Activated CD8-positive, alpha-beta memory T cell treated with anti-CD3 and anti-CD28 coated beads for 36 hours (primary cell): ENCODE results near the gene NCR2. TPM values are rescaled to one million over a fixed set of nuclear protein-coding genes. Genes with fewer than 3 reads are reported as not detected.

ENCODE experiments used
- CTCF ChIA-PET: fragments of 350-600 bp; sonication (Branson Sonifier 250); formaldehyde crosslinking; loops from one replicate; lab custom pipeline; 2021; ENCODE audit warnings: antibody characterized with exemption; lab: Charles Lee
- POLR2A ChIA-PET: fragments of 350-600 bp; sonication (Branson Sonifier 250); formaldehyde crosslinking; loops from one replicate; lab custom pipeline; 2021; ENCODE audit warnings: antibody characterized with exemption; lab: Charles Lee
- total RNA-seq, 2 experiments: library from RNA; stranded (reverse); gene quantifications; one replicate each; pipeline ENCODE4 v1.2.3, GENCODE V29; 2021

Gene NCR2
- total RNA-seq, 2 experiments from 2014 or later: not detected

DNA sequence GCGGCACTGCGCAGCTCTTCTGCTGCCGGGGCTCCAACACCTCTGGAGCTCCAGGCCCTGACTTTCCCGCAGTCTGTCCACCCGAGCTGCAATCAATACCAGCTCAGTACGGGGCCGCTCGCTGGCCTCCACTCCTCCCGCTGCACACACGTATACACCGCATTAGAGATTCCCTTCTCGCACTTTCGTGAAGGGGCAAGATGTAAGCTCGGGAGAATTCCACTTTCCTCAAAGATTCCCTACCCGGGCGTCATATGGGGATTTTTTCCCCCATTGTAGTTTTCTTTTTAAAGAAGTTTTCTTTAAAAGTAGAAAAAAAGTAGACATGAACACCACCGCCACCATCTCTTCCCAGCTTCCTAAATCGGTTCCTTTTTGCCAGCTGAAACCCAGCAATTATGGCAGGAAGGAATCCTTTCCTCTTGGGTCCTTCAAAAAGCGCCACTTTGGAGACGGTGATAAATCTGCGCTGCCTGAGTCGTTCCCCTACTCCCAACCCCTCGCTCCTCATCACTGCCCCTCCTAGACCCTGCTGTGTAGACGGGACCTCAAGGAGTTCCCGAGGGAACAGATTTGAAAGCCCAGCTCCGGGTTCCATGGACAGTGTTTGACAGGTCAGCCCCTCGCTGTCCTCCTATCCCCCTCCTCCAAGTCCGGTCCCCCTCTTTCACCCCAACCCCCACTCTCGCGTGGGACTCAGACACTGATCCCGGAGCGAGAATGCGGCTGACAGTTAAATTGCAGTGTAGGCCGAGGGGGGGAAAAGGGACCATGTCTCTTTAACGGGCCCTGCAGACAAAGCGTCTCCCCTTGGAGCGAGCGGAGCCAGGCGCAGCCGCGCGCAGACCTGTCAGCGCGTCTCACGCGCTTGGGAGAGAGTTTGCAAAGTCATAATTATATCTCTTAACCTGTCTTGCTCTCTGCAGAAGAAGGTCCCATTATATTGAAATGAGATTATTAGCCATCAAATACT is 39.5 kb downstream of the NCR2 start:
- ChIA-PET POLR2A (no interaction called here), CTCF (interaction anchor here (0.7 to 1.4 kb wide), 4 partner anchors 10 to 330 kb away, joined by 3 to 4 read pairs (median 3); no protein-coding TSS in a partner anchor)

DNA sequence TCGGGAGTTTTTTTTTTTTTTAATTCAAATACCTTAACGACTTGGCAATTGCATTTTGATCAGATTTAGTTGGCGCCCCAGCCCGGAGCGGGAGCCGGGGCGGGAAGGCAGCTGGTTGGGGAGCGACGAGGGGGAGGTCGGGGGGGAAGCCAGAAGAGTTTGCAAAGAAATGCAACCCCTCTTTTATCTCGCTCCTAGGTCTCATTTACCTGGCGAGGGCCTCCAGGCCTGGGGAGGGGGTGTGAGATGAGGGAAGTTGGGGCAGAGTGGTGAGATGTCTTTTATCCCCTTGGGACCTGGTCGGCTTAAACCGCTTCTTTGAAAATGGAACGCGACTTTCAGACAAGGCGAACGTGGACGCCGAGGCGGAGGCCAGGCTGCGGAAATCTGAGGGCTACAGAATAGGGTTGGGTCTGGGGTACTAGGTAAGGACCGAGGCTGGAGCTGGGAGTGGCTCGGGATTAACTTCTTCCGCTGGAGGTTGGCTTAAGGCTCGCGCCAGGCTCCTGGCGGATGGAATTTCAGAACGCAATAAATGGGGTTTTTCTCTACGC is 40.3 kb downstream of the NCR2 start:
- POLR2A ChIA-PET: no interaction called here
- CTCF ChIA-PET: interaction anchor here (0.7 kb wide), 2 partner anchors 147 to 329 kb away, joined by 3 read pairs; no protein-coding TSS in a partner anchor

DNA sequence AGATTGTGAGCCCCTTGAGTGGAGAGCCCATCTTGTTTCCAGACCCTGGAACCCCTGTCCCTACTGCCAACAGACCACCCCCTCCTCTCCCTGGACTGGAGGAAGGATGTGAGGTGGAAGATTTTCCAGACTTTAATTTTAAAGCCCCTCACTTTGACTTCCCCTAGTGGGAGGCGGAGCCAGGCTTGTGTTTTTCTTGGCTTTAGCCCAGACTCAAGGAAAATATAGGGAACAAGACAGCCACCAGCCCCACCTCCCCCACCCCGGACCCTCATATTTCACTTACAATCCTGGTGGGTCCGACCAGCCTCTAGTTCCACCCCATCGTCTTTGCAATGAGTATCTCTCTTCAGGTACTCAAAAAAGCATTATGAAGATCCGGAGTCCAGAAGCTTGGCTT is 40.8 kb downstream of the NCR2 start:
- ChIA-PET POLR2A (no interaction called here), CTCF (interaction anchor here (0.7 kb wide), 2 partner anchors 147 to 329 kb away, joined by 3 read pairs; no protein-coding TSS in a partner anchor)

DNA sequence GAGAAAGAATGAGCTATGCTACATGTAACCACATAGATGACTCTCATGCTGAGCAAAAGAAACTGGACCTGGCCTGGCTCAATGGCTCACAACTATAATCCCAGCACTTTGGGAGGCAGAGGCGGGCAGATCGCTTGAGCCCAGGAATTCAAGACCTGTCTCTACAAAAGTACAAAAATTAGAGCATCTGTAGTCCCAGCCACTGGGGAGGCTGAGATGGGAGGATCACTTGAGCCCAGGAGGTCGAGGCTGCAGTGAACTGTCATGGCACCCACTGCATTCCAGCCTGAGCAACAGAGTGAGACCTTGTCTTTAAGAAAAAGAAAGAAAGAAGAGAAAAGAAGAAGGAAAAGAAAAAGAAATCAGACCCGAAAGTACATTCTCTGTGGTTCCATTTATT is 41.7 kb downstream of the NCR2 start:
- POLR2A ChIA-PET: no interaction called here
- CTCF ChIA-PET: interaction anchor here (0.5 kb wide), 1 partner anchor 9 kb away, joined by 3 read pairs; no protein-coding TSS in a partner anchor

DNA sequence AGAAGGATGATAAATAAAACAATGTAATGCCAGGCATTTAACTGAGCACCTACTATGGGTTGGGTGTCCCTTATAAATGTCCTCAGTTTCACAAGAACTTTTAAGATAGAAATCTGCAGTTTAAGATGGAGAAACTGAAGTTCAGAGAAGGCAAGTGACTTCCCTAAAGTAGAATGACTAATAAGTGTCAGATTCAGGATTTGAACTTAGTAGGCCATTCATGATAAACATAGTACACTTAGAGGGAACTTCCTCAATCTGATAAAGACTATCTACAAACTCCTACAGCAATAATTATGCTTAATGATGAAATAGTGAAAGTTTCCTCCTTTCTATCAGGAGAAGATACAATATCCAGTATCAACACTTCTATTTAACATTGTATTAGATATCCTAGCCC is 43.9 kb downstream of the NCR2 start:
- ChIA-PET POLR2A (no interaction called here), CTCF (no interaction called here)

DNA sequence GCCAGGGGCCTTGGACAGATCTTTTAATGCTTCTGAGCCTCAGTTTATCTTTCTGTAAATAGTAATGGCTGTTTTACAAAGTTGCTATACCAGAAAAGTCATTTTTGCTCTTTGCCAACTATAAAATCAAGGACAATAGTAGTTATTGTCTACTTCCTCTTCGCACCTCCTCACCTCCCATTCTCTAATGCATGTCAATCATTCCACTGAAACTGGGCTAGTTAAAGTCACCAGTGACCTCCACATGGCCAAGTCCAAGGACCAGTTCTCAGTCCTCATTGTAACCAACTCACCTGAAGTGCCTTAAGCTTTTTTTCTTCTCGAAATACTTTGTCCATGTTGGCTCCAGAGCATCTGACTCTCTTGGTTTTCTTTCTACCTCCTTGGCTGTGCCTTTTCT is 51.2 kb downstream of the NCR2 start:
- ChIA-PET POLR2A (no interaction called here), CTCF (no interaction called here)

DNA sequence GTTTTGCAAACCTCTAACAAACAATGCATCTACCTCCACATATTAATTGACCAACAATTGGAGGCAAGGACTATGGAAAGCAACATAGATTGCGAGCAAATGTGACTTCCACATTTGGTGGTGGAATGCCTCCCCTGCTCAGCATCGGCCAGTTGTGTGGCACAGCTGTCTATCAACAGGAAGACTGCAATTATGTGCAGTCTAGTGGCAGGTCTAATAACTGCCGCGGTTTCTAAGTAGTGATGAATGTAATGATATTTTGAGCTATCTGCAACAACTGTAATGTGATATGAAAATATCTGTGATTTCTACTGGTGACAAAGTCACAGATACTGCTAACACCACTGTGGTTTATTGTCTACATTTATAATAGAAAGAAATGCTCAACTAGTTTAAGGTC is 56.8 kb downstream of the NCR2 start:
- ChIA-PET CTCF (no interaction called here), POLR2A (no interaction called here)

DNA sequence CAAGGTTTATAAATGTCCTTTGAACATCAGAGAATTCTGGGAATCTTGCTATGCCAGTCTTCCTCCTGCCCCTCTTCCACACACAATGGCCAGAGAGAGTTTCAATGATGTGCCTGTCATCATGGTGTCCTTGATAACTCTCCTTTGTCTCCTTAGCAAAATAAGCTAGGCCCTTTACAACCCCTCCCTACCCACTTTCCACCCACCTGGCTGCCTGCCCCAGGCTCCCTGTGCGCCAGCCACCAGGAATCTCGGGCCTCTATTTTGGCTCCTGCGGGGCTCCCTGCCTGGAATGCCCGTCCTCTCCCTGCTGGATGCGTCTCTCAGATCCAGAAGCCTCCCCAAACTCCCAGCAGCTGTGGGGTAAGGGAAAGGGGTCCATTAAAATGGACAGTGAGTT is 60.9 kb downstream of the NCR2 start:
- POLR2A ChIA-PET: no interaction called here
- CTCF ChIA-PET: no interaction called here

DNA sequence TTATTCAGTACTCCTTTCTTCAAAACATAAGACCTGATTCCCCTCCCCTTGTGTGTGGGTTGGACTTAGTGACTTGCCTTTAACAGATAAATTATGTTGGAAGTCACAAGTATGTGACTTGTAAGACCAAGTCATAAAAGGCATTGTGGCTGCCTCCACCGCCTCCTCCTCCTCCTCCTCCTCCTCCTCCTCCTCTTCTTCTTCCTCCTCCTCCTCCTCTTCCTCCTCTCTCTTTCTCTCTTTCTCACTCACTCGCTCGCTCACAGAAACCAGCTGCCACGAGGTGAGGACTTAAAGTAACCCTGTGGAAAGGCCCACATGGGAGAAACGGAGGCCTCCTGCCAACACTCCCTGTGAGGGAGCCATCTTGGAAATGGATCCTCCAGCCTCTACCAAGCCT is 64.0 kb downstream of the NCR2 start:
- POLR2A ChIA-PET: no interaction called here
- CTCF ChIA-PET: interaction anchor here (0.9 kb wide), 1 partner anchor 193 kb away, joined by 3 read pairs; no protein-coding TSS in a partner anchor

Other genes with a start within 250 kb of the NCR2 start
- gene TREML1, start 181.3 kb upstream of the NCR2 start, total RNA-seq: not detected
- not detected for gene TREM2, start 172.5 kb upstream of the NCR2 start, total RNA-seq
- gene TREML2, start 134.5 kb upstream of the NCR2 start, total RNA-seq: 1 to 10 TPM; 2.0 to 2.3 TPM
- not detected for gene TREML4, start 107.3 kb upstream of the NCR2 start, total RNA-seq
- not detected for gene TREM1, start 48.9 kb upstream of the NCR2 start, total RNA-seq
- gene FOXP4, start 210.8 kb downstream of the NCR2 start, total RNA-seq: 10 to 100 TPM; 21.0 to 23.6 TPM